ENCODE measurements around the gene SLC44A3.

The SLC44A3 gene

GRCh38 chr1:94819945-94820746 lies at the start of gene SLC44A3:
Gene SLC44A3 (plus strand): TSS chr1:94820357. CDS start chr1:94820452, 95 bp downstream.
- DNase-seq = no peak

GRCh38 chr1:94772230-94772641 lies 47.9 kb upstream of the SLC44A3 start:
- DNase-seq = no peak

GRCh38 chr1:94772845-94773244 lies 47.3 kb upstream of the SLC44A3 start:
- no peak for DNase-seq

GRCh38 chr1:94773296-94773809 lies 46.8 kb upstream of the SLC44A3 start:
- no peak for DNase-seq

GRCh38 chr1:94773931-94774422 lies 46.2 kb upstream of the SLC44A3 start:
- DNase-seq = peak; percentile 74

GRCh38 chr1:94776474-94776873 lies 43.7 kb upstream of the SLC44A3 start:
- DNase-seq = no peak

- DNase-seq = no peak
Observed at GRCh38 chr1:94777281-94777680, 42.9 kb upstream of the SLC44A3 start.

- peak; percentile 30 for DNase-seq
Observed at GRCh38 chr1:94778808-94779207, 41.3 kb upstream of the SLC44A3 start.

- DNase-seq = peak; percentile 94
Observed at GRCh38 chr1:94783342-94784189, 36.6 kb upstream of the SLC44A3 start.

GRCh38 chr1:94784190-94784515 lies 36.0 kb upstream of the SLC44A3 start:
- no peak for DNase-seq

- no peak for DNase-seq
Observed at GRCh38 chr1:94787691-94788090, 32.5 kb upstream of the SLC44A3 start.

GRCh38 chr1:94790246-94790645 lies 29.9 kb upstream of the SLC44A3 start:
- DNase-seq = no peak

GRCh38 chr1:94790670-94791069 lies 29.5 kb upstream of the SLC44A3 start:
- DNase-seq = no peak

GRCh38 chr1:94792473-94793295 lies 27.5 kb upstream of the SLC44A3 start:
- peak; percentile 59 for DNase-seq

- DNase-seq = no peak
Observed at GRCh38 chr1:94793296-94793656, 26.9 kb upstream of the SLC44A3 start.

GRCh38 chr1:94795434-94795833 lies 24.7 kb upstream of the SLC44A3 start:
- DNase-seq = no peak

GRCh38 chr1:94796266-94796665 lies 23.9 kb upstream of the SLC44A3 start:
- no peak for DNase-seq

- no peak for DNase-seq
Observed at GRCh38 chr1:94797291-94797690, 22.9 kb upstream of the SLC44A3 start.

GRCh38 chr1:94798054-94798453 lies 22.1 kb upstream of the SLC44A3 start:
- no peak for DNase-seq

- DNase-seq = no peak
Observed at GRCh38 chr1:94798462-94798861, 21.7 kb upstream of the SLC44A3 start.

GRCh38 chr1:94799206-94799605 lies 21.0 kb upstream of the SLC44A3 start:
- DNase-seq = no peak

- DNase-seq = peak; percentile 84
Observed at GRCh38 chr1:94801919-94802546, 18.1 kb upstream of the SLC44A3 start.
